ENCODE data around the gene FRAS1. TPM values are rescaled to one million over a fixed set of nuclear protein-coding genes. Genes with fewer than 3 reads are reported as not detected.
"Not testable (repeated sequence)": the region's sequence is repeated elsewhere in the genome, so short reads cannot be mapped to it uniquely, and the experiment has no call there.

FRAS1 gene
- total RNA-seq, 2 donors from 2014 or later = 2.0 to 7.1 TPM

DNA sequence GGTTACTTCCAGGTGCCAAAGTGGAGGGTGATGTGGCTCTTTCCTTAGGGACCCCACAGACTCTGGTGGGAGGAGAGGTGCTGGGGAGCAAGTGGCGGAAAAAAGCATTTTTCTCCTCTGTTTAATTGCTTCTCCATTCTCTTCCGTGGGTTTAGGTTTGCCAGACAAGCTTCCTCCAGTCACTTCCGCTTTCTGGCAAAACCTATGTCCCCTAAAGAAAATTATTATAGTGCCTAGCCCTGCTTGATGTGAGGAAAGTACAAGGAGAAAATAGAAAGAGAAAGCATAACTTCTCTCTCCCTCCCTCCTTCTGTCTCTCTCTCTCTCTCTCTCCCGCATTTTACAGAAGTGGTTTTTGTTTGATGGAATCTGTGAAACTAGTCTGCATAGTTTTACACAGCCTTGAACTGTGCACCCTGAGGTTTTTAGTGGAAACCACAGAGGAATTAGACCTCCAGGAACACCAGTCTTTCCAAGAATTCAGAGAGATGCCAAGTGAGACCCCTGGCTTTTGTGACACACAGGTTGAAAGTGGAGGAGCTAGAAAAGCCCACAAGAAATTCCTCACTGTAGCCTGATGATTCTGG is 263.3 kb downstream of the FRAS1 start:
- no peaks in the 10 kb centered on the region for H3K27me3 ChIP-seq (replicated peaks; ENCODE audit: insufficient read depth)
- ATAC-seq (ENCODE audit: insufficient number of reproducible peaks, low FRiP score, low read depth) (no peak), DNase-seq (ENCODE audit: low spot score) (no peak)
- no peaks in the 10 kb centered on the region for H3K9me3 ChIP-seq
- no peaks in the 10 kb centered on the region for H3K36me3 ChIP-seq
- no peak overlapping the region for H3K4me3 ChIP-seq
- no peaks in the 10 kb centered on the region for H3K4me1 ChIP-seq (ENCODE audit: control insufficient read depth in 1 of 2, low read depth in 2 of 2)
- H3K27ac ChIP-seq = no peak overlapping the region
- TF ChIP-seq CTCF (IDR thresholded peaks at IDR 0.05) = no peak

GRCh38 chr4:78322032-78322431 is 264.9 kb downstream of the FRAS1 start:
- no peak for DNase-seq (ENCODE audit: low spot score)

DNA sequence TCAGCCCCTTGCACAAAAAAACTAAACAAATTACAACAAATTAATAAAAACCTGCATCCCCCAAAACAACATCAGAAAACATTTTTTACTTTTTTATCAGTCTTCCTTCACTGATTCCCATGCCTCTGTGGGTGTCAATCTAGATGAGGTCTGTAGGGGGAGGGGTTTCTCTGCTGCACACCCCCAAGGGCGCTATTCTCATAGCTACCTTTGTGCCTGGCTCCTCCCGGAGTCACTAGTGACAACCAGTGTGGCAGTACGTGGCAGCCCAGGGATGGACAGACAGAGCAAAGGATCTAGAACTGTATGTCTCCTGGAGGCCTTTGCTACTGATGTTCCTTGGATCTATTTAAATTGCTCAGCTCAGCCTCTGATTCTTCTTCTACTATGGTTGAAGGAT is 266.3 kb downstream of the FRAS1 start:
- Histone ChIP-seq H3K9me3 (no peaks in the 10 kb centered on the region), H3K4me3 (no peak overlapping the region), H3K27ac (no peak overlapping the region), H3K27me3 (replicated peaks; ENCODE audit: insufficient read depth) (no peaks in the 10 kb centered on the region), H3K36me3 (no peaks in the 10 kb centered on the region), H3K4me1 (ENCODE audit: control insufficient read depth in 1 of 2, low read depth in 2 of 2) (no peaks in the 10 kb centered on the region)
- no peak for TF ChIP-seq CTCF (IDR thresholded peaks at IDR 0.05)
- no peak for ATAC-seq (ENCODE audit: insufficient number of reproducible peaks, low FRiP score, low read depth)
- DNase-seq (ENCODE audit: low spot score) = no peak

More at GRCh38 chr4:78322032-78322431, 264.9 kb downstream of the FRAS1 start:
- H3K9me3 ChIP-seq = no peaks in the 10 kb centered on the region
- H3K4me3 ChIP-seq = no peak overlapping the region
- no peak for ATAC-seq (ENCODE audit: insufficient number of reproducible peaks, low FRiP score, low read depth)
- no peak for TF ChIP-seq CTCF (IDR thresholded peaks at IDR 0.05)
- H3K27ac ChIP-seq = no peak overlapping the region
- no peaks in the 10 kb centered on the region for H3K4me1 ChIP-seq (ENCODE audit: control insufficient read depth in 1 of 2, low read depth in 2 of 2)
- H3K27me3 ChIP-seq (replicated peaks; ENCODE audit: insufficient read depth) = no peaks in the 10 kb centered on the region
- H3K36me3 ChIP-seq = no peaks in the 10 kb centered on the region

DNA sequence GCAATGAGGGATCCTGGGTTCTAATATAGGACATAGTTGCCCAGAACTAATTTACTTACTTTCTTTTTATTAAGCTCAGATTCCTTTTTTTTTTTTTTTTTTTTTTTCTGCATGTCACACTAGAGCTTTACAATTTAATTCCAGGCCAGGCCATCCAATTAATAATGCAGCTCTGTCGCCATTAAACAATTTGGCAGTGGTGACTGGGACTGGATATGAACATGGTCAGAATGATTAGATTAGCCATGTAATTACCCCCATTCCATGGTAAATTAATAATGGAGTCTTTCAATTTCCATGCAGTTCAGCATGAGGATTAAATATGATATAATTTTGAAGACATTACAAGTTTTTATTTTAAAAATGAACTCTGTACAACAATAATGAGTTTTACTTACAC is 267.5 kb downstream of the FRAS1 start:
- H3K9me3 ChIP-seq = no peaks in the 10 kb centered on the region
- no peaks in the 10 kb centered on the region for H3K27me3 ChIP-seq (replicated peaks; ENCODE audit: insufficient read depth)
- no peaks in the 10 kb centered on the region for H3K4me1 ChIP-seq (ENCODE audit: control insufficient read depth in 1 of 2, low read depth in 2 of 2)
- no peaks in the 10 kb centered on the region for H3K36me3 ChIP-seq
- no peak for DNase-seq (ENCODE audit: low spot score)
- no peak overlapping the region for H3K4me3 ChIP-seq
- no peak overlapping the region for H3K27ac ChIP-seq
- no peak for TF ChIP-seq CTCF (IDR thresholded peaks at IDR 0.05)
- no peak for ATAC-seq (ENCODE audit: insufficient number of reproducible peaks, low FRiP score, low read depth)

GRCh38 chr4:78325271-78326157 is 268.4 kb downstream of the FRAS1 start:
- H3K4me3 ChIP-seq = no peak overlapping the region
- no peak overlapping the region for H3K27ac ChIP-seq
- no peak for ATAC-seq (ENCODE audit: insufficient number of reproducible peaks, low FRiP score, low read depth)
- H3K27me3 ChIP-seq (replicated peaks; ENCODE audit: insufficient read depth) = no peaks in the 10 kb centered on the region
- H3K36me3 ChIP-seq = no peaks in the 10 kb centered on the region
- H3K9me3 ChIP-seq = no peaks in the 10 kb centered on the region
- TF ChIP-seq CTCF (IDR thresholded peaks at IDR 0.05) = no peak
- H3K4me1 ChIP-seq (ENCODE audit: control insufficient read depth in 1 of 2, low read depth in 2 of 2) = no peaks in the 10 kb centered on the region
- no peak for DNase-seq (ENCODE audit: low spot score)

- not testable (repeated sequence) for ATAC-seq (ENCODE audit: insufficient number of reproducible peaks, low FRiP score, low read depth); H3K4me1 ChIP-seq (ENCODE audit: control insufficient read depth in 1 of 2, low read depth in 2 of 2); DNase-seq (ENCODE audit: low spot score); H3K4me3 ChIP-seq; H3K9me3 ChIP-seq; H3K27me3 ChIP-seq (replicated peaks; ENCODE audit: insufficient read depth); H3K36me3 ChIP-seq; H3K27ac ChIP-seq
Observed at GRCh38 chr4:78328591-78328990, 271.5 kb downstream of the FRAS1 start.

Data from thoracic aorta (tissue), 2 donors.